CD4-positive, CD25-positive, alpha-beta regulatory T cell (primary cell): ENCODE measurements around the gene SCLY. TPM values are rescaled to one million over a fixed set of nuclear protein-coding genes. Genes with fewer than 3 reads are reported as not detected.

Experiments used
- ATAC-seq, 2 donors: fragments of 150-1000 bp; cut with Tn5 transposase; one replicate each; pipeline ENCODE4 v1.10.0; 2021; ENCODE audit warnings: low read depth in 2 of 2, moderate number of reproducible peaks in 2 of 2, moderate library complexity in 1 of 2
- DNase-seq, 3 donors: peaks; one replicate each; pipeline versions ENCODE4 v3.0.0 to v3.0.0-alpha.2; 2012 to 2022; ENCODE audit warnings: mixed read lengths in 1 of 3
- H3K27ac ChIP-seq: one replicate; pipeline ENCODE4 v1.7.0; 2013; ENCODE audit warnings: mild to moderate bottlenecking, low read length; ENCODE audit not compliant: insufficient read depth, poor library complexity, severe bottlenecking
- H3K27me3 ChIP-seq: one replicate; pipeline ENCODE4 v1.7.0; 2013; ENCODE audit warnings: low read length; ENCODE audit not compliant: control insufficient read depth, insufficient read depth
- H3K36me3 ChIP-seq: one replicate; pipeline ENCODE4 v1.7.0; 2013; ENCODE audit warnings: mild to moderate bottlenecking, low read length, moderate library complexity; ENCODE audit not compliant: control insufficient read depth, insufficient read depth
- H3K4me1 ChIP-seq: 2 replicates; pipeline ENCODE4 v1.7.0; 2013; ENCODE audit warnings: mild to moderate bottlenecking, low read length; ENCODE audit not compliant: insufficient read depth, control insufficient read depth, poor library complexity, severe bottlenecking
- H3K4me3 ChIP-seq: one replicate; pipeline ENCODE4 v1.7.0; 2013; ENCODE audit warnings: low read depth, mild to moderate bottlenecking, low read length, moderate library complexity
- H3K9me3 ChIP-seq, 2 experiments: 1 replicate in 1 of 2; 2 replicates in 1 of 2; pipeline ENCODE4 v1.7.0; 2013; ENCODE audit warnings: low read length in 2 of 2, mild to moderate bottlenecking in 1 of 2, moderate library complexity in 1 of 2; ENCODE audit not compliant: control insufficient read depth in 2 of 2
- H3K27ac Mint-ChIP-seq, 3 donors: one replicate each; pipeline ENCODE4 v1.8.0; 2020 to 2022; ENCODE audit warnings: mild to moderate bottlenecking in 3 of 3, mixed read lengths in 3 of 3, moderate library complexity in 2 of 3
- H3K27me3 Mint-ChIP-seq: one replicate; pipeline ENCODE4 v1.8.0; 2022; ENCODE audit warnings: mild to moderate bottlenecking, mixed read lengths
- H3K36me3 Mint-ChIP-seq: one replicate; pipeline ENCODE4 v1.8.0; 2020; ENCODE audit warnings: mixed read lengths
- H3K4me1 Mint-ChIP-seq, 4 donors: one replicate each; pipeline ENCODE4 v1.8.0; 2020 to 2022; ENCODE audit warnings: mixed read lengths in 4 of 4, mild to moderate bottlenecking in 1 of 4
- H3K4me3 Mint-ChIP-seq, 4 donors: one replicate each; pipeline ENCODE4 v1.8.0; 2020 to 2022; ENCODE audit warnings: mild to moderate bottlenecking in 4 of 4, mixed read lengths in 4 of 4, moderate library complexity in 3 of 4
- H3K9me3 Mint-ChIP-seq, 7 donors: one replicate each; pipeline ENCODE4 v1.8.0; 2020 to 2022; ENCODE audit warnings: mixed read lengths in 7 of 7, mild to moderate bottlenecking in 3 of 7, moderate library complexity in 2 of 7
- polyA plus RNA-seq, 4 donors: library from polyadenylated mRNA; unstranded; fragments of 300-500 nt; fragmentation: Illumina TruSeq; gene quantifications; one replicate each; pipeline ENCODE4 v1.2.3, GENCODE V29; 2021
- total RNA-seq: library from RNA; stranded (reverse); gene quantifications from one replicate; pipeline ENCODE4 v1.2.3, GENCODE V29; 2022

SCLY gene
- total and polyA plus RNA-seq, 5 donors from 2014 or later = 10.3 to 17.8 (median 15.6) TPM

DNA sequence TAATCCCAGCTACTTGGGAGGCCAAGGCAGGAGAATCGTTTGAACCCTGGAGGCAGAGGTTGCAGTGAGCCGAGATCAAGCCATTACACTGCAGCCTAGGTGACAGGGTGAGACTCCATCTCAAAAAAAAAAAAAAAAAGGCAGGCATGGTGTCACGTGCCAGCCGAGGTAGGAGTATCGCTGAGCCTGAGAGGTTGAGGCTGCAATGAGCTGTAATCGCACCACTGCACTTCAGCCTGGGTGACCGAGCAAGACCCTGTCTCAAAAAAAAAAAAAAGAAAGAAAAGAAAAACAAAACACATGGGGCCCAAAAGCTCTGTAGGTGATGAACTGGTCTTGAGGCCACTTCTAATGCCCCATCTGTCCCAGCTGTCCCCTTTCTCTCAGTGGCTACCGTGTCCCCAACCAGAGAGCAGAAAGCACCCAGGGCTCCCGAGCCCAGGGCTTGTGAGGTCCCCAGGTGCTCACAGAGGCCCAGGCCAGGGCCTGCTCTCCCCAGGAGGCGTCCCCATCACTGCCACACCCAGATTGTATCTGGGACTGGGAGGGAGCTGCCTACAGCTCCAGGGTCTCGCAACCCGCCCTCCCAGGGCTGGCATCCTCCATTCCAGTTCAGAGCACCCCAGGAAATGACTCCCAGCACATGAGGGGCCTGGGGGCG lies 86.2 kb downstream of the SCLY start:
- no peaks in the 10 kb centered on the region for H3K27me3 Mint-ChIP-seq
- no peaks in the 10 kb centered on the region for H3K27me3 ChIP-seq
- H3K4me1 Mint-ChIP-seq = no peaks in the 10 kb centered on the region
- H3K36me3 ChIP-seq = no peaks in the 10 kb centered on the region
- no peak overlapping the region for H3K27ac Mint-ChIP-seq
- no peaks in the 10 kb centered on the region for H3K4me1 ChIP-seq
- no peaks in the 10 kb centered on the region for H3K9me3 ChIP-seq
- ATAC-seq = no peak
- no peak for DNase-seq
- no peaks in the 10 kb centered on the region for H3K36me3 Mint-ChIP-seq
- no peak overlapping the region for H3K4me3 ChIP-seq
- H3K27ac ChIP-seq = no peak overlapping the region
- H3K4me3 Mint-ChIP-seq = no peak overlapping the region
- peaks cover 0 to 2% (median 0%) of the 10 kb centered on the region in 7 donors for H3K9me3 Mint-ChIP-seq

DNA sequence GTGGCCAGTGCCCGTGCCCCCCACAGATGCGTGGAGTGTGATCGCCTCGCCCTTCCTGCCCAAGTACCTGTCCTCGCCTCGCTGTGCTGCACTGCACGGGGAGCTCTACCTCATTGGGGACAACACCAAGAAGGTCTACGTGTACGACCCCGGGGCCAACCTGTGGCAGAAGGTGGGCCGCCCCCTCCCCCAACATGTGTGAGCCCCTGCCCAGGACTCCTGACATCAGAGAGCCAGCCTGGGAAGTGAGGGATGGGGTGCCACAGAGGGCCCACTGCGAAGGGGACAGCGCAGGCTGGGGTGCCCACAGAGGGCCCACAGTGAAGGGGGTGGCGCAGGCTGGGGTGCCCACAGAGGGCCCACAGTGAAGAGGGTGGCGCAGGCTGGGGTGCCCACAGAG lies 88.2 kb downstream of the SCLY start:
- Mint-ChIP-seq H3K27ac (no peak overlapping the region), H3K27me3 (no peaks in the 10 kb centered on the region), H3K9me3 (peaks cover 0 to 2% (median 0%) of the 10 kb centered on the region in 7 donors), H3K4me3 (no peak overlapping the region), H3K4me1 (no peaks in the 10 kb centered on the region), H3K36me3 (no peaks in the 10 kb centered on the region)
- Histone ChIP-seq H3K4me3 (no peak overlapping the region), H3K4me1 (no peaks in the 10 kb centered on the region), H3K9me3 (no peaks in the 10 kb centered on the region), H3K27ac (no peak overlapping the region), H3K27me3 (no peaks in the 10 kb centered on the region), H3K36me3 (no peaks in the 10 kb centered on the region)
- no peak for ATAC-seq
- no peak for DNase-seq

Other genes starting within 250 kb of the SCLY start
- gene RAMP1, start 201.4 kb upstream of the SCLY start, total RNA-seq = not detected
- gene RAMP1, start 201.4 kb upstream of the SCLY start, polyA plus RNA-seq = under 1 TPM in 1 of 4 donors, not detected in 3; 0.22 TPM
- 44.3 TPM for gene UBE2F, start 94.0 kb upstream of the SCLY start, total RNA-seq
- gene UBE2F, start 94.0 kb upstream of the SCLY start, polyA plus RNA-seq = 100 to 1,000 TPM in 3 of 4 donors, 10 to 100 TPM in 1; 75.2 to 137 (median 120) TPM
- not detected for gene ESPNL, start 39.3 kb downstream of the SCLY start, total RNA-seq
- gene ESPNL, start 39.3 kb downstream of the SCLY start, polyA plus RNA-seq = not detected
- not detected for gene KLHL30, start 77.7 kb downstream of the SCLY start, total RNA-seq
- not detected for gene KLHL30, start 77.7 kb downstream of the SCLY start, polyA plus RNA-seq
- not detected for gene ERFE, start 98.0 kb downstream of the SCLY start, total RNA-seq
- under 1 TPM in 1 of 4 donors, not detected in 3; 0.29 TPM for gene ERFE, start 98.0 kb downstream of the SCLY start, polyA plus RNA-seq
- 122 TPM for gene ILKAP, start 142.7 kb downstream of the SCLY start, total RNA-seq
- 10 to 100 TPM; 39.7 to 52.4 (median 49.2) TPM for gene ILKAP, start 142.7 kb downstream of the SCLY start, polyA plus RNA-seq
- 1.5 TPM for gene HES6, start 179.0 kb downstream of the SCLY start, total RNA-seq
- gene HES6, start 179.0 kb downstream of the SCLY start, polyA plus RNA-seq = 1 to 10 TPM; 2.1 to 3.9 (median 2.5) TPM
- 29.7 TPM for gene PER2, start 227.6 kb downstream of the SCLY start, total RNA-seq
- gene PER2, start 227.6 kb downstream of the SCLY start, polyA plus RNA-seq = 1 to 10 TPM; 1.8 to 5.0 (median 3.3) TPM